ENCODE measurements around the gene HES4. TPM values are rescaled to one million over a fixed set of nuclear protein-coding genes. Genes with fewer than 3 reads are reported as not detected.

The HES4 gene
- polyA plus RNA-seq, 1 experiment, result 0.68 TPM

DNA sequence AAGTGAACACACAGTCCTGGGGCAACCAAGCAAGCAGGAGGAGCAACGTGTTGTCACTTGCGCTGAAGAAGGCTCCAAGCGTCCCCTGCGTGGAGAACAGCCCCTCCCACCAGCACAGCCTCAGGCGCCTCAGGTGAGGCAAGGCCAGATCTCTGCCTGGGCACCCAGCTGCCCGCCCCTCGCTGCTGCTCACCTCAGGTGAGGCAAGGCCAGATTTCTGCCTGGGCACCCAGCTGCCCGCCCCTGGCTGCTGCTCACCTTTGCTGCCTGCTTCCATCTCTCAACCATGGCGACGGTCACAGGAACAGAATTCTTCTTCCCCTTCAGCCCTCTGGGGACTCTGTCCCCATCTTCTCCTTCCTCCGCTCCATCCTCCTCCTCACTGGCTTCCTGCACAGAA, 43.3 kb downstream of the HES4 start:
- no peak overlapping the region for H3K4me3 ChIP-seq (ENCODE audit: low read depth, low read length)
- no peaks in the 10 kb centered on the region for H3K27me3 ChIP-seq (ENCODE audit: control insufficient read depth, insufficient read depth, low read length)
- ChIA-PET POLR2A (no interaction called here), CTCF (no interaction called here)
- H3K27ac ChIP-seq (ENCODE audit: low read depth, low read length), result no peak overlapping the region
- DNase-seq (ENCODE audit: low read depth, low spot score), result no peak
- TF ChIP-seq CTCF (IDR thresholded peaks at IDR 0.05; ENCODE audit: low read depth, low read length), result no peak
- H3K9me3 ChIP-seq (ENCODE audit: control insufficient read depth, insufficient read depth, low read length), result peaks cover 4% of the 10 kb centered on the region; the same call in 1 of the 2 replicates

- peaks cover 4% of the 10 kb centered on the region; the same call in 1 of the 2 replicates for H3K9me3 ChIP-seq (ENCODE audit: control insufficient read depth, insufficient read depth, low read length)
- no peak overlapping the region for H3K27ac ChIP-seq (ENCODE audit: low read depth, low read length)
- no peak for DNase-seq (ENCODE audit: low read depth, low spot score)
- ChIA-PET POLR2A (no interaction called here), CTCF (no interaction called here)
- no peaks in the 10 kb centered on the region for H3K27me3 ChIP-seq (ENCODE audit: control insufficient read depth, insufficient read depth, low read length)
- TF ChIP-seq CTCF (IDR thresholded peaks at IDR 0.05; ENCODE audit: low read depth, low read length), result no peak
- no peak overlapping the region for H3K4me3 ChIP-seq (ENCODE audit: low read depth, low read length)
Measured at GRCh38 chr1:955474-955873, 44.4 kb downstream of the HES4 start.

- ChIA-PET POLR2A (no interaction called here), CTCF (no interaction called here)
- DNase-seq (ENCODE audit: low read depth, low spot score), result no peak
- Histone ChIP-seq H3K9me3 (ENCODE audit: control insufficient read depth, insufficient read depth, low read length) (peaks cover 4% of the 10 kb centered on the region; the same call in 1 of the 2 replicates), H3K27me3 (ENCODE audit: control insufficient read depth, insufficient read depth, low read length) (no peaks in the 10 kb centered on the region), H3K27ac (ENCODE audit: low read depth, low read length) (no peak overlapping the region), H3K4me3 (ENCODE audit: low read depth, low read length) (no peak overlapping the region)
- TF ChIP-seq CTCF (IDR thresholded peaks at IDR 0.05; ENCODE audit: low read depth, low read length), result no peak
Measured at GRCh38 chr1:954927-955326, 45.0 kb downstream of the HES4 start.

- no peak for TF ChIP-seq CTCF (IDR thresholded peaks at IDR 0.05; ENCODE audit: low read depth, low read length)
- Histone ChIP-seq H3K9me3 (ENCODE audit: control insufficient read depth, insufficient read depth, low read length) (peaks cover 2% of the 10 kb centered on the region; the same call in 1 of the 2 replicates), H3K27ac (ENCODE audit: low read depth, low read length) (no peak overlapping the region), H3K4me3 (ENCODE audit: low read depth, low read length) (no peak overlapping the region), H3K27me3 (ENCODE audit: control insufficient read depth, insufficient read depth, low read length) (no peaks in the 10 kb centered on the region)
- ChIA-PET CTCF (no interaction called here), POLR2A (interaction anchor here (1.0 kb wide), 1 partner anchor 13 kb away, joined by 3 read pairs; no protein-coding TSS in a partner anchor)
- DNase-seq (ENCODE audit: low read depth, low spot score), result no peak
Measured at GRCh38 chr1:953524-954320, 46.2 kb downstream of the HES4 start.

GRCh38 chr1:952603-953002, 47.3 kb downstream of the HES4 start:
- no peak for TF ChIP-seq CTCF (IDR thresholded peaks at IDR 0.05; ENCODE audit: low read depth, low read length)
- DNase-seq (ENCODE audit: low read depth, low spot score), result no peak
- POLR2A ChIA-PET, result no interaction called here
- no peak overlapping the region for H3K27ac ChIP-seq (ENCODE audit: low read depth, low read length)
- CTCF ChIA-PET, result interaction anchor here (1.0 to 2.0 kb wide), 2 partner anchors 12 to 47 kb away, joined by 5 to 12 read pairs; no protein-coding TSS in a partner anchor
- H3K27me3 ChIP-seq (ENCODE audit: control insufficient read depth, insufficient read depth, low read length), result no peaks in the 10 kb centered on the region
- H3K4me3 ChIP-seq (ENCODE audit: low read depth, low read length), result no peak overlapping the region
- H3K9me3 ChIP-seq (ENCODE audit: control insufficient read depth, insufficient read depth, low read length), result no peaks in the 10 kb centered on the region; the same call in 1 of the 2 replicates

Measured in AG04450 (cell line).